HL-60 (cell line): Measurements from ENCODE around the gene DOHH.

Experiments
- DNase-seq, 2 experiments: peaks; one replicate each; pipeline ENCODE4 v3.0.0-alpha.2; 2010 to 2020; ENCODE audit warnings: low read depth in 1 of 2, low spot score in 1 of 2
- H3K27ac ChIP-seq: fragments of 250-450 bp; sonication (Bioruptor Pico); replicated peaks from 2 replicates; pipeline ENCODE4 v1.5.1; 2020; ENCODE audit warnings: mild to moderate bottlenecking, moderate library complexity
- H3K27me3 ChIP-seq: fragments of 250-450 bp; sonication (Bioruptor Pico); 2 replicates; pipeline ENCODE4 v1.5.1; 2021; ENCODE audit warnings: mild to moderate bottlenecking, moderate library complexity; ENCODE audit not compliant: insufficient read depth, poor library complexity, severe bottlenecking
- H3K4me3 ChIP-seq: replicated peaks from 2 replicates; pipeline ENCODE4 v1.5.1; 2011; ENCODE audit warnings: mild to moderate bottlenecking, control low read depth, low read length; ENCODE audit not compliant: insufficient read depth
- CTCF ChIP-seq: IDR thresholded peaks from one replicate; pipeline ENCODE4 v1.5.1; 2011; ENCODE audit warnings: low read length, control low read depth, inconsistent platforms; ENCODE audit not compliant: insufficient read depth
- GABPA ChIP-seq: IDR thresholded peaks from 2 replicates; pipeline ENCODE4 v1.6.1; 2012; ENCODE audit warnings: low read depth
- POLR2AphosphoS5 ChIP-seq: IDR thresholded peaks from 2 replicates; pipeline ENCODE4 v1.6.1; 2012; ENCODE audit warnings: low read depth
- REST ChIP-seq: IDR thresholded peaks from 2 replicates; pipeline ENCODE4 v1.6.1; 2012; ENCODE audit warnings: low read depth; ENCODE audit not compliant: insufficient replicate concordance
- SPI1 ChIP-seq: IDR thresholded peaks from 2 replicates; pipeline ENCODE4 v1.6.1; 2012; ENCODE audit warnings: low read depth, mild to moderate bottlenecking, borderline replicate concordance

The DOHH gene

GRCh38 chr19:3479177-3479833 is 21.2 kb downstream of the DOHH start:
- Histone ChIP-seq H3K27me3 (peaks cover 4% of the 10 kb centered on the region), H3K27ac (no peak overlapping the region), H3K4me3 (no peak overlapping the region)
- peak in 1 of 2 experiments; percentile 75 for DNase-seq
- TF ChIP-seq GABPA (no peak), SPI1 (no peak), CTCF (no peak), POLR2AphosphoS5 (no peak), REST (no peak)

- DNase-seq, result peak in 1 of 2 experiments; percentile 28
- TF ChIP-seq GABPA (no peak), REST (no peak), POLR2AphosphoS5 (no peak), CTCF (no peak), SPI1 (no peak)
- Histone ChIP-seq H3K27ac (no peak overlapping the region), H3K4me3 (no peak overlapping the region), H3K27me3 (peaks cover 4% of the 10 kb centered on the region)
Observed at GRCh38 chr19:3478409-3479176, 21.9 kb downstream of the DOHH start.

- no peak overlapping the region for H3K4me3 ChIP-seq
- TF ChIP-seq POLR2AphosphoS5, result no peak
- no peak for TF ChIP-seq SPI1
- TF ChIP-seq GABPA, result no peak
- TF ChIP-seq CTCF, result no peak
- no peak for TF ChIP-seq REST
- DNase-seq, result no peak
- H3K27ac ChIP-seq, result no peak overlapping the region
- H3K27me3 ChIP-seq, result peaks cover 4% of the 10 kb centered on the region
Observed at GRCh38 chr19:3477951-3478350, 22.5 kb downstream of the DOHH start.
